Spleen (tissue), 11 donors: ENCODE measurements around the gene CDA. TPM values are rescaled to one million over a fixed set of nuclear protein-coding genes. Genes with fewer than 3 reads are reported as not detected.

Experiments
- DNase-seq: peaks from one replicate; pipeline ENCODE4 v3.0.0-alpha.2; 2020
- H3K27ac ChIP-seq, 8 donors: fragments of 200-600 bp; sonication (generic) in 7 of 8; 1 replicate in 4 of 8; 2 replicates in 4 of 8; pipeline versions ENCODE4 v1.5.0 to v1.8.0; 2016 to 2021; ENCODE audit warnings: inconsistent platforms in 4 of 8, mild to moderate bottlenecking in 4 of 8, moderate library complexity in 1 of 8
- H3K27me3 ChIP-seq, 7 donors: fragments of 200-600 bp; sonication (generic) in 6 of 7; replicated peaks in 1 of 7; 1 replicate in 4 of 7; 2 replicates in 3 of 7; pipeline versions ENCODE4 v1.5.0 to v1.8.0; 2016 to 2021; ENCODE audit warnings: inconsistent platforms in 3 of 7, mild to moderate bottlenecking in 1 of 7
- H3K36me3 ChIP-seq, 6 donors: fragments of 200-600 bp; sonication (generic) in 5 of 6; 1 replicate in 4 of 6; 2 replicates in 2 of 6; pipeline versions ENCODE4 v1.5.0 to v1.8.0; 2016 to 2021; ENCODE audit warnings: inconsistent platforms in 2 of 6
- H3K4me1 ChIP-seq, 6 donors: fragments of 200-600 bp; sonication (generic) in 5 of 6; 1 replicate in 3 of 6; 2 replicates in 3 of 6; pipeline versions ENCODE4 v1.5.0 to v1.8.0; 2016 to 2021; ENCODE audit warnings: inconsistent platforms in 3 of 6
- H3K4me3 ChIP-seq, 8 donors: fragments of 200-600 bp; sonication (generic) in 7 of 8; 1 replicate in 4 of 8; 2 replicates in 4 of 8; pipeline versions ENCODE4 v1.5.0 to v1.8.0; 2016 to 2021; ENCODE audit warnings: inconsistent platforms in 4 of 8, mild to moderate bottlenecking in 4 of 8, moderate library complexity in 2 of 8
- H3K9me3 ChIP-seq, 8 donors: fragments of 200-600 bp; sonication (generic) in 7 of 8; 1 replicate in 4 of 8; 2 replicates in 4 of 8; pipeline versions ENCODE4 v1.5.0 to v1.8.0; 2016 to 2021; ENCODE audit warnings: inconsistent platforms in 4 of 8
- POLR2A ChIP-seq, 3 donors: fragments of 450-650 bp; IDR thresholded peaks; one replicate each; pipeline ENCODE4 v1.5.1; 2017; ENCODE audit warnings: antibody characterized with exemption in 3 of 3, mild to moderate bottlenecking in 1 of 3
- POLR2AphosphoS5 ChIP-seq, 3 donors: sonication (generic); formaldehyde crosslinking; IDR thresholded peaks; one replicate each; pipeline ENCODE4 v1.5.1; 2017; ENCODE audit warnings: antibody characterized with exemption in 3 of 3
- WGBS, 5 donors: extraction: QIAGEN DNeasy Blood & Tissue Kit in 3 of 5; methylation state at CpG; one replicate each; pipeline versions ENCODE4 v1.1.5 to v1.1.7; 2013 to 2018; 5-methylcytosine and 5-hydroxymethylcytosine counted together
- intact Hi-C: fragments of 100-400 bp; cut with DNase I; formaldehyde crosslinking; loops from one replicate; pipeline ENCODE4 v1.15.0; 2023; ENCODE audit warnings: low total_unique reads
- polyA plus RNA-seq, 3 donors: library from polyadenylated mRNA; stranded (reverse); fragments of 200-250 nt; gene quantifications; one replicate each; pipeline ENCODE4 v1.2.1, GENCODE V29; 2013
- total RNA-seq, 7 donors: library from RNA; depleted of rRNA in 3 of 7; stranded (reverse); fragments of >200 nt in 3 of 7; fragmentation: NEBNext Ultra II Directional in 4 of 7; extraction: Animal tissue kit (Norgen Biotek cat#: 25700) in 4 of 7; gene quantifications; one replicate each; pipeline versions ENCODE4 v1.1.0 to v1.2.1, GENCODE V29; 2016 to 2021
- TF ChIP-seq, protein P1 (sequence below), 11 experiments: fragments of 200-600 bp in 7 of 11; fragments of 450-650 bp in 4 of 11; sonication (generic) in 4 of 11; IDR thresholded peaks in 8 of 11; conservative IDR thresholded peaks in 3 of 11; 1 replicate in 7 of 11; 2 replicates in 4 of 11; pipeline versions ENCODE4 v1.4.0 to v1.8.0; 2016 to 2021; ENCODE audit warnings: antibody characterized with exemption in 11 of 11, inconsistent platforms in 4 of 11, mild to moderate bottlenecking in 1 of 11
- donor health status: healthy with polysubstance abuse.
- donor health status: DM: no; HTN: no; CAD: no; lungs with moderate emphysema.
- donor health status: DM: no; HTN: no; CAD: no.
- donor health status: Bipolar disorder and iron deficiency.
- donor health status: healthy.
- donor health status: DM: no; HTN: no; CAD: no.
- donor health status: DM: yes; HTN: yes; CAD: no.

Gene CDA
- total and polyA plus RNA-seq, 10 donors = 4.2 to 47.2 (median 15.6) TPM

DNA sequence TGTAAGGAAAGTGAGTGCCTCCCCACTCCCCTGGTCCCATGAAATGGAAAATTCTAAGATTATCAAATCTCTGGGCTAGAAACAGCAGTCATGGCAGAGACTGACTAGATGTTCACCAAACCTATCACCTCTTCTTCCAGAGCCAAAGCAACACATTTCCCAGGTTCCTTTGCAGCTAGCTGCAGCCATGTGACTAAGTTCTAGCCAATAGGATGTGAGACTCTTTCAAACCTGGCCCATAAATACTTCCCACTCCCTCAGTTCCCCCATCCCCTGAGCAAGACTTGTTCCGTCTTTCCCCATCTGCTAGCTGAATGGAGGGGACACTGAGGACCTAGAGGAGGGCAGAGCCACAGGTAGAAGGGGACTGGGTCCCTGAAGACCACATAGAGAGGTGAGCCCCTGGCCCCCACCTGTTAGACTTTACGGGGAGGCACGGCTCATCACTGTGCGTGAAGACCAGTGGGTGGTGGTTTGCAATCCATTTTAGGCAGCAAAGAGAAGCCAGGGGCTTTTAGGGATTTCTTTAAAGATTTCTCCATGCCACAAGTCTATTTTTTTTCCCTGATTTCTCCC is 19.3 kb upstream of the CDA start:
- Histone ChIP-seq H3K27ac (no peak overlapping the region), H3K4me1 (peaks cover 0 to 4% (median 0%) of the 10 kb centered on the region in 6 donors), H3K36me3 (no peaks in the 10 kb centered on the region), H3K4me3 (no peak overlapping the region), H3K27me3 (peaks cover 0 to 49% (median 0%) of the 10 kb centered on the region in 7 donors), H3K9me3 (peaks cover 0 to 9% (median 8%) of the 10 kb centered on the region in 8 donors)
- WGBS, 5 donors = 88 to 99% (median 95%) methylated on average over 4 of the region's 4 CpGs
- intact Hi-C loops = no loop called here
- DNase-seq = no peak
- TF ChIP-seq POLR2A (IDR thresholded peaks at IDR 0.05) = no peak
- TF ChIP-seq, protein P1, sequence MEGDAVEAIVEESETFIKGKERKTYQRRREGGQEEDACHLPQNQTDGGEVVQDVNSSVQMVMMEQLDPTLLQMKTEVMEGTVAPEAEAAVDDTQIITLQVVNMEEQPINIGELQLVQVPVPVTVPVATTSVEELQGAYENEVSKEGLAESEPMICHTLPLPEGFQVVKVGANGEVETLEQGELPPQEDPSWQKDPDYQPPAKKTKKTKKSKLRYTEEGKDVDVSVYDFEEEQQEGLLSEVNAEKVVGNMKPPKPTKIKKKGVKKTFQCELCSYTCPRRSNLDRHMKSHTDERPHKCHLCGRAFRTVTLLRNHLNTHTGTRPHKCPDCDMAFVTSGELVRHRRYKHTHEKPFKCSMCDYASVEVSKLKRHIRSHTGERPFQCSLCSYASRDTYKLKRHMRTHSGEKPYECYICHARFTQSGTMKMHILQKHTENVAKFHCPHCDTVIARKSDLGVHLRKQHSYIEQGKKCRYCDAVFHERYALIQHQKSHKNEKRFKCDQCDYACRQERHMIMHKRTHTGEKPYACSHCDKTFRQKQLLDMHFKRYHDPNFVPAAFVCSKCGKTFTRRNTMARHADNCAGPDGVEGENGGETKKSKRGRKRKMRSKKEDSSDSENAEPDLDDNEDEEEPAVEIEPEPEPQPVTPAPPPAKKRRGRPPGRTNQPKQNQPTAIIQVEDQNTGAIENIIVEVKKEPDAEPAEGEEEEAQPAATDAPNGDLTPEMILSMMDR (IDR thresholded peaks at IDR 0.05 in 8 of 11, conservative IDR thresholded peaks at IDR 0.05 in 3 of 11) = no peak
- no peak for TF ChIP-seq POLR2AphosphoS5 (IDR thresholded peaks at IDR 0.05)

DNA sequence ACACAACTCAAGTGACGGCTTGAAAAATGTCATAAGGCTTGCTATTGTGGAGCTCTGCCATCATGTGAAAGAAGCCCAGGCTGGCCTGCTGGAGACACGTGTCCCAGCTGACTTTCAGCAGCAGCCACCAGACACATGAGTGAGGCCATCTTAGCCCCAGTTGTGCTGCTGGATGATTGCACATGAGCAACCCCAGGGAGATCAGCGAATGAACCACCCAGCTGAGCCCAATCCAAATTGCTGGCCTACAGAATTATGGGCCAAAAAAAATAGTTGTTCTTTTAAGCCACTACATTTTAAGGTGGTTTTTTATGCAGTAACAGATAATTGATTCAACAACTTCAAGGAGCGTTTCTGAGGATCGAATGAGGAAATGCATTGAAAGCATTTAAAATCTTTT is 17.5 kb upstream of the CDA start:
- intact Hi-C loops = no loop called here
- Histone ChIP-seq H3K27me3 (peaks cover 0 to 60% (median 0%) of the 10 kb centered on the region in 7 donors), H3K9me3 (peaks cover 0 to 9% (median 8%) of the 10 kb centered on the region in 8 donors), H3K36me3 (no peaks in the 10 kb centered on the region), H3K27ac (no peak overlapping the region), H3K4me1 (peaks cover 0 to 11% (median 6%) of the 10 kb centered on the region in 6 donors), H3K4me3 (no peak overlapping the region)
- TF ChIP-seq, protein P1 (IDR thresholded peaks at IDR 0.05 in 8 of 11, conservative IDR thresholded peaks at IDR 0.05 in 3 of 11) = no peak
- TF ChIP-seq POLR2A (IDR thresholded peaks at IDR 0.05) (no peak), POLR2AphosphoS5 (IDR thresholded peaks at IDR 0.05) (no peak)
- 83 to 95% (median 91%) methylated on average over 5 of the region's 5 CpGs for WGBS, 5 donors
- DNase-seq = no peak

DNA sequence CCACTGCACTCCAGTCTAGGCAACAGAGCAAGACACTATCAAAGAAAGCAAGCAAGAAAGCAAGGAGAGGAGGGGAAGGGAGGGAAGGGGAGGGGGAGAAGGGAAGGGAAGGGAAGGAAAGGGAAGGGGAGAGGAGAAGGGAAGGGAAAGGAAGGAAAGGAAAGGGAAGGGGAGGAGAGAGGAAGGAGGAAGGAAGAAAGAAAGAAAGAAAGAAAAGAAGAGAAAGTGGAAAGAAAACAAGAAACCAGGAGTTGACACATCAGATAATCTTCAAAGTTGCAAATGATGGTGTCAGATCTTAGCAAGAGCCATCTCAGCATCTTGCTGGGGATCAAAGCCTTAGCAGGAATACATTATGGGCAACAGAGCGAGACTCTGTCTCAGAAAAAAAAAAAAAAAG is 14.9 kb upstream of the CDA start:
- 63 to 73% (median 65%) methylated on average over 1 of the region's 1 CpG for WGBS, 5 donors
- H3K4me1 ChIP-seq = peaks cover 0 to 11% (median 6%) of the 10 kb centered on the region in 6 donors
- no peak overlapping the region for H3K4me3 ChIP-seq
- peaks cover 0 to 48% (median 0%) of the 10 kb centered on the region in 7 donors for H3K27me3 ChIP-seq
- peaks cover 0 to 9% (median 8%) of the 10 kb centered on the region in 8 donors for H3K9me3 ChIP-seq
- intact Hi-C loops = no loop called here
- no peak overlapping the region for H3K27ac ChIP-seq
- DNase-seq = no peak
- H3K36me3 ChIP-seq = no peaks in the 10 kb centered on the region
- TF ChIP-seq, protein P1 (IDR thresholded peaks at IDR 0.05 in 8 of 11, conservative IDR thresholded peaks at IDR 0.05 in 3 of 11) = no peak
- TF ChIP-seq POLR2AphosphoS5 (IDR thresholded peaks at IDR 0.05) (no peak), POLR2A (IDR thresholded peaks at IDR 0.05) (no peak)

DNA sequence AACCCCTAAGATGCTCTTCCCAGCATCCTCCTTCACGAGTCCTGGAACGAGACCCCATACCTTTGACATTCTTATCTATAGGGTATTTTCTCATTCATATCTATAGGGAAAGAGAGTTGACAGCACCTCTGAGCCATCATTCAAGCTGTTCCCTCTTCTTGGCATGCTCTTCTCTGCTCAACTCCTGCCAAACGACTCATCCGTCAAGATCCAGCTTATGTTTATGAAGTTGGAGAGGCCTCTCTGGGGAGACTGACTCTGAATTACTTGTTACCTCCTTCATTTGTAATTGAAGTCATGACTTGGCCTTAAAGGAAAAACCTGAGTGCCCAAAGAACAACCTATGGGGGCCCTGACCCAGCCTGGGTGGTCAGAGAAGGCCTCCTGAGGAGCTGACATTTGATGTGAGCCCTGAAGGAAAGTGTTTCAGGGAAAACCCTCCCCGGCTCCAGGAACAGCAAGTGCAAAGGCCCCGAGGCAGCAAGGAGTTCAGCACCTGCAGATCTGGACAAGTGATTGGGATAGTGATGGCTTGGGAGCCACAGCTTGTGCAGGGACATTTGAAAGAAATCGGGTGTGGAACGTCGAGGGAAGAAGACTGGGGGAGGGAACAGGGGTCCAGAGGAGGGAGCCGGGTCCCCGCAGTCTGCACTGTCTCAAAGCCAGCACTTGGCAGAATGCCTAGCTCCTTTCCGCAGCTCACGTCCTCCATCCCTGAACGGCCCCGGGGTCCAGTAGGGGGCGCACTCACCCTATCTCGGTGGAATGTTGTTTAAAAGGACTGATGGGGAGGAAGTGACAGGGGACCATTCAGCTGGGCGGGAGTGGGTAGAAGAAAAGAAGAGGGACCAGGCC is 14.0 kb upstream of the CDA start:
- Histone ChIP-seq H3K36me3 (no peaks in the 10 kb centered on the region), H3K9me3 (peaks cover 0 to 9% (median 8%) of the 10 kb centered on the region in 8 donors), H3K4me3 (no peak overlapping the region), H3K4me1 (peaks cover 0 to 11% (median 6%) of the 10 kb centered on the region in 6 donors), H3K27me3 (peaks cover 0 to 39% (median 0%) of the 10 kb centered on the region in 7 donors), H3K27ac (peak overlapping the region in 1 of 8 donors; percentile 17)
- DNase-seq = peak; percentile 92
- TF ChIP-seq POLR2A (IDR thresholded peaks at IDR 0.05) (no peak), POLR2AphosphoS5 (IDR thresholded peaks at IDR 0.05) (peak; percentile 17 to 78 (median 63))
- TF ChIP-seq, protein P1 (IDR thresholded peaks at IDR 0.05 in 8 of 11, conservative IDR thresholded peaks at IDR 0.05 in 3 of 11) = peak; percentile 52 to 91 (median 79)
- intact Hi-C loops = no loop called here
- 23 to 30% (median 26%) methylated on average over 18 of the region's 18 CpGs for WGBS, 5 donors
